Dermis microvascular lymphatic vessel endothelial cell (primary cell): Measurements from ENCODE around the gene SART3. TPM values are rescaled to one million over a fixed set of nuclear protein-coding genes. Genes with fewer than 3 reads are reported as not detected.
"Not testable (repeated sequence)": the region's sequence is repeated elsewhere in the genome, so short reads cannot be mapped to it uniquely, and the experiment has no call there.

Experiments used
- DNase-seq, 2 donors: peaks; one replicate each; pipeline versions ENCODE4 v3.0.0 to v3.0.0-alpha.2; 2010; ENCODE audit warnings: low read depth in 2 of 2
- total RNA-seq: library from RNA; depleted of rRNA; stranded (reverse); fragments of >200 nt; gene quantifications from 2 replicates; pipeline ENCODE4 v1.2.1, GENCODE V29; 2014

The SART3 gene
- total RNA-seq, 1 donor from 2014 or later: 57.3 TPM

- DNase-seq: no peak
Observed at GRCh38 chr12:108597559-108598471, 36.8 kb upstream of the SART3 start, which contains the start of gene TMEM119. TSS of gene TMEM119 (minus strand) at chr12:108598084. CDS start at chr12:108592383, 5,701 bp downstream.

- no peak for DNase-seq
Observed at GRCh38 chr12:108596854-108597558, 36.0 kb upstream of the SART3 start.

GRCh38 chr12:108595711-108596647 lies 35.0 kb upstream of the SART3 start:
- DNase-seq: no peak

GRCh38 chr12:108594960-108595710 lies 34.2 kb upstream of the SART3 start:
- no peak for DNase-seq

- no peak for DNase-seq
Observed at GRCh38 chr12:108594323-108594903, 33.4 kb upstream of the SART3 start.

GRCh38 chr12:108592033-108592909 lies 31.3 kb upstream of the SART3 start:
- DNase-seq: no peak

- DNase-seq: no peak
Observed at GRCh38 chr12:108591267-108591980, 30.5 kb upstream of the SART3 start.

- DNase-seq: not testable (repeated sequence)
Observed at GRCh38 chr12:108590463-108590862, 29.5 kb upstream of the SART3 start.

- DNase-seq: no peak
Observed at GRCh38 chr12:108589840-108590229, 28.9 kb upstream of the SART3 start.

- DNase-seq: no peak
Observed at GRCh38 chr12:108589028-108589839, 28.3 kb upstream of the SART3 start.

GRCh38 chr12:108587826-108588225 lies 26.9 kb upstream of the SART3 start:
- DNase-seq: no peak

- no peak for DNase-seq
Observed at GRCh38 chr12:108586306-108586705, 25.3 kb upstream of the SART3 start.

- DNase-seq: no peak
Observed at GRCh38 chr12:108585864-108586263, 24.9 kb upstream of the SART3 start.

GRCh38 chr12:108584456-108585065 lies 23.6 kb upstream of the SART3 start:
- DNase-seq: no peak

- DNase-seq: no peak
Observed at GRCh38 chr12:108583991-108584390, 23.0 kb upstream of the SART3 start.

- DNase-seq: no peak
Observed at GRCh38 chr12:108582978-108583770, 22.2 kb upstream of the SART3 start.

- DNase-seq: no peak
Observed at GRCh38 chr12:108582509-108582908, 21.5 kb upstream of the SART3 start.
